GM10248 (cell line): Measurements from ENCODE around the gene ULK4.
"Not testable (repeated sequence)": the region's sequence is repeated elsewhere in the genome, so short reads cannot be mapped to it uniquely, and the experiment has no call there.

Experiments used
- CTCF ChIA-PET: fragments of 300-600 bp; sonication (Branson Sonifier 250); formaldehyde crosslinking; extraction: SDS; loops from one replicate; lab custom pipeline; 2021; ENCODE audit warnings: antibody characterized with exemption; lab: Yijun Ruan, JAX
- POLR2A ChIA-PET: fragments of 350-650 bp; sonication (Branson Sonifier 250); formaldehyde crosslinking; extraction: SDS; loops from one replicate; lab custom pipeline; 2020; ENCODE audit warnings: antibody characterized with exemption; lab: Yijun Ruan, JAX
- DNase-seq: peaks from one replicate; pipeline ENCODE4 v3.0.0; 2012; ENCODE audit errors: extremely low spot score
- CTCF ChIP-seq: IDR thresholded peaks from 2 replicates; pipeline ENCODE4 v1.5.1; 2012; ENCODE audit warnings: mild to moderate bottlenecking, low read depth; ENCODE audit errors: extremely low read depth, missing control alignments, control extremely low read depth

ULK4 gene

GRCh38 chr3:41464858-41465257, 497.0 kb downstream of the ULK4 start:
- DNase-seq, result no peak
- CTCF ChIA-PET, result no interaction called here
- no peak for TF ChIP-seq CTCF
- POLR2A ChIA-PET, result no interaction called here

GRCh38 chr3:41464401-41464800, 497.5 kb downstream of the ULK4 start:
- TF ChIP-seq CTCF, result no peak
- POLR2A ChIA-PET, result no interaction called here
- no peak for DNase-seq
- CTCF ChIA-PET, result no interaction called here

- no peak for TF ChIP-seq CTCF
- ChIA-PET POLR2A (no interaction called here), CTCF (interaction anchor here (1.8 kb wide), 1 partner anchor 32 kb away, joined by 4 read pairs; no protein-coding TSS in a partner anchor)
- DNase-seq, result no peak
Measured at GRCh38 chr3:41462103-41462691, 499.7 kb downstream of the ULK4 start.

- ChIA-PET CTCF (no interaction called here), POLR2A (no interaction called here)
- TF ChIP-seq CTCF, result no peak
- no peak for DNase-seq
Measured at GRCh38 chr3:41460736-41461135, 501.2 kb downstream of the ULK4 start.

GRCh38 chr3:41457176-41457575, 504.7 kb downstream of the ULK4 start:
- no peak for TF ChIP-seq CTCF
- no peak for DNase-seq
- POLR2A ChIA-PET, result no interaction called here
- CTCF ChIA-PET, result no interaction called here

GRCh38 chr3:41456162-41456561, 505.7 kb downstream of the ULK4 start:
- CTCF ChIA-PET, result no interaction called here
- TF ChIP-seq CTCF, result no peak
- no peak for DNase-seq
- POLR2A ChIA-PET, result no interaction called here

- CTCF ChIA-PET, DNase-seq, POLR2A ChIA-PET: not testable (repeated sequence)
Measured at GRCh38 chr3:41453618-41454017, 508.3 kb downstream of the ULK4 start.
